PC-3 (cell line): ENCODE results near the gene RAB37. TPM values are rescaled to one million over a fixed set of nuclear protein-coding genes. Genes with fewer than 3 reads are reported as not detected.

Source experiments
- ATAC-seq: fragments of 200-7000 bp; cut with Tn5 transposase; 2 replicates; pipeline ENCODE4 v1.9.1; 2020; ENCODE audit warnings: mild to moderate bottlenecking, moderate library complexity
- BruUV-seq: library from RNA; stranded (reverse); fragments of 400-500 nt; replicated peaks from 2 replicates; lab custom pipeline; 2021; lab: Mats Ljungman, UMichigan
- CTCF ChIA-PET: fragments of 300-600 bp; sonication (Branson Sonifier 250); formaldehyde crosslinking; loops from one replicate; lab custom pipeline; 2022; ENCODE audit warnings: antibody characterized with exemption; lab: Charles Lee
- POLR2A ChIA-PET: fragments of 300-600 bp; sonication (Branson Sonifier 250); formaldehyde crosslinking; loops from one replicate; lab custom pipeline; 2022; ENCODE audit warnings: antibody characterized with exemption; ENCODE audit not compliant: unreplicated experiment; lab: Charles Lee
- DNase-seq: peaks from one replicate; pipeline ENCODE4 v3.0.0-alpha.2; 2015
- H2AFZ ChIP-seq: fragments of 300-600 bp; sonication (generic); 2 replicates; pipeline ENCODE4 v1.6.0; 2016; ENCODE audit warnings: antibody characterized with exemption, low read length
- H3F3A ChIP-seq: fragments of 300-600 bp; sonication (generic); one replicate; pipeline ENCODE4 v1.6.0; 2017; ENCODE audit warnings: antibody characterized with exemption, low read length, control low read depth, mild to moderate bottlenecking; ENCODE audit not compliant: unreplicated experiment
- H3K27ac ChIP-seq: fragments of 300-600 bp; sonication (generic); 2 replicates; pipeline ENCODE4 v1.5.1; 2016; ENCODE audit warnings: mild to moderate bottlenecking, low read length
- H3K27me3 ChIP-seq: fragments of 300-600 bp; sonication (generic); 2 replicates; pipeline ENCODE4 v1.6.1; 2016; ENCODE audit warnings: low read length, mixed read lengths
- H3K36me3 ChIP-seq: fragments of 300-600 bp; sonication (generic); 2 replicates; pipeline ENCODE4 v1.6.1; 2016; ENCODE audit warnings: low read depth, mixed run types, low read length, mixed read lengths
- H3K4me1 ChIP-seq: fragments of 300-600 bp; sonication (generic); 2 replicates; pipeline ENCODE4 v1.5.1; 2016; ENCODE audit warnings: low read length; ENCODE audit not compliant: insufficient read depth
- H3K4me2 ChIP-seq: fragments of 300-600 bp; sonication (generic); 2 replicates; pipeline ENCODE4 v1.6.0; 2016; ENCODE audit warnings: low read length
- H3K4me3 ChIP-seq: fragments of 300-600 bp; sonication (generic); 2 replicates; pipeline ENCODE4 v1.5.1; 2016; ENCODE audit warnings: mild to moderate bottlenecking, low read length, mixed read lengths
- H3K79me2 ChIP-seq: fragments of 300-600 bp; sonication (generic); 2 replicates; pipeline ENCODE4 v1.6.1; 2017; ENCODE audit warnings: low read length, mixed read lengths
- H3K9ac ChIP-seq: fragments of 300-600 bp; sonication (generic); 2 replicates; pipeline ENCODE4 v1.6.0; 2016; ENCODE audit warnings: mild to moderate bottlenecking, low read length
- H3K9me2 ChIP-seq: fragments of 300-600 bp; sonication (generic); replicated peaks from 2 replicates; pipeline ENCODE4 v1.6.1; 2016; ENCODE audit warnings: mixed run types, low read length, mixed read lengths
- H3K9me3 ChIP-seq: fragments of 300-600 bp; sonication (generic); 2 replicates; pipeline ENCODE4 v1.6.1; 2016; ENCODE audit warnings: low read length, mixed read lengths
- H4K20me1 ChIP-seq: fragments of 300-600 bp; sonication (generic); 2 replicates; pipeline ENCODE4 v1.6.1; 2016; ENCODE audit warnings: low read length, mixed read lengths
- EZH2 ChIP-seq: fragments of 300-600 bp; sonication (generic); IDR thresholded peaks from one replicate; pipeline ENCODE4 v1.6.1; 2017; ENCODE audit warnings: antibody characterized with exemption, mild to moderate bottlenecking, low read length; ENCODE audit not compliant: unreplicated experiment
- EZH2phosphoT487 ChIP-seq: fragments of 300-600 bp; sonication (generic); IDR thresholded peaks from 2 replicates; pipeline ENCODE4 v1.6.1; 2018; ENCODE audit warnings: mild to moderate bottlenecking, antibody characterized with exemption, low read length, borderline replicate concordance
- intact Hi-C: fragments of 100-400 bp; cut with micrococcal nuclease; formaldehyde crosslinking; loops from 2 replicates; pipeline ENCODE4 v1.9.0; 2023
- total RNA-seq: library from RNA; depleted of rRNA; stranded (reverse); fragments of >200 nt; gene quantifications from 2 replicates; pipeline ENCODE4 v1.2.3, GENCODE V29; 2014
- TF ChIP-seq, protein P1 (sequence below): fragments of 300-600 bp; sonication (generic); conservative IDR thresholded peaks from 2 replicates; pipeline ENCODE4 v1.5.1; 2017; ENCODE audit warnings: antibody characterized with exemption, low read depth, mild to moderate bottlenecking, low read length

RAB37 gene
- total RNA-seq, 1 experiment from 2014 or later = 0.66 TPM

DNA sequence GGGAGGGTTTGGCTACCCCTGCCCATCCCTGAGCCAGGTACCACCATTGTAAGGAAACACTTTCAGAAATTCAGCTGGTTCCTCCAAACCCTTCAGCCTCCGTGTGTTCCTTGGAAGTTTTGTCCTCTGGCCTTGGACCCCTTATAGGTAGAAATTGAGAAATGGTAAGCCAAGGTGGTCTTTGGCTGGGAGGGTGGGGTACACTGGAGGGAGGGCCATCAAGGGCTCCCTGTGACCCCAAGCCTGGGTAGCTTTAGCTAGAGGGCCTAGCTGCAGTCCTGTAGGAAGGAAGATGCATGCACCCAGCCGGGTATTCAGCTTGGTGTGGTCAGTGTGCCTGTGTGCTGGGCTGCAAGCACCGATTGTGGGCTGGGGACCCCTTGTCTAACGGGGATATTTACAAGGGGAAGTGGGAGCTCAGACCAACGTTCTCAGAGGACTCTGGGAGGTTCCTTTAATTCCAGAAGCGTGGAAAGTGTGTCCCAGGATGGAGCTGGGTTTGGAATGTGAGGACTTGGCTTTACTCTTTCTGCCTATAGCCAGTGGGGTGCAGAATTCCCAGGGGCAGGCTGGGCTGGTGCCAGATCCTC lies 32.3 kb downstream of the RAB37 start:
- no peaks in the 10 kb centered on the region for H4K20me1 ChIP-seq
- no peaks in the 10 kb centered on the region for H3F3A ChIP-seq
- no peak for DNase-seq
- no peak overlapping the region for H3K27ac ChIP-seq
- no peak overlapping the region for H3K9ac ChIP-seq
- CTCF ChIA-PET = interaction anchor here (0.9 to 2.7 kb wide), 3 partner anchors 20 to 112 kb away, joined by 5 to 29 read pairs (median 7); no protein-coding TSS in a partner anchor
- H2AFZ ChIP-seq = no peak overlapping the region
- no peaks in the 10 kb centered on the region for H3K4me1 ChIP-seq
- peaks cover 8% of the 10 kb centered on the region for H3K79me2 ChIP-seq
- no TSS peak for BruUV-seq
- POLR2A ChIA-PET = no interaction called here
- no peak overlapping the region for H3K4me3 ChIP-seq
- no peak overlapping the region for H3K4me2 ChIP-seq
- intact Hi-C loops = no loop called here
- TF ChIP-seq, protein P1, sequence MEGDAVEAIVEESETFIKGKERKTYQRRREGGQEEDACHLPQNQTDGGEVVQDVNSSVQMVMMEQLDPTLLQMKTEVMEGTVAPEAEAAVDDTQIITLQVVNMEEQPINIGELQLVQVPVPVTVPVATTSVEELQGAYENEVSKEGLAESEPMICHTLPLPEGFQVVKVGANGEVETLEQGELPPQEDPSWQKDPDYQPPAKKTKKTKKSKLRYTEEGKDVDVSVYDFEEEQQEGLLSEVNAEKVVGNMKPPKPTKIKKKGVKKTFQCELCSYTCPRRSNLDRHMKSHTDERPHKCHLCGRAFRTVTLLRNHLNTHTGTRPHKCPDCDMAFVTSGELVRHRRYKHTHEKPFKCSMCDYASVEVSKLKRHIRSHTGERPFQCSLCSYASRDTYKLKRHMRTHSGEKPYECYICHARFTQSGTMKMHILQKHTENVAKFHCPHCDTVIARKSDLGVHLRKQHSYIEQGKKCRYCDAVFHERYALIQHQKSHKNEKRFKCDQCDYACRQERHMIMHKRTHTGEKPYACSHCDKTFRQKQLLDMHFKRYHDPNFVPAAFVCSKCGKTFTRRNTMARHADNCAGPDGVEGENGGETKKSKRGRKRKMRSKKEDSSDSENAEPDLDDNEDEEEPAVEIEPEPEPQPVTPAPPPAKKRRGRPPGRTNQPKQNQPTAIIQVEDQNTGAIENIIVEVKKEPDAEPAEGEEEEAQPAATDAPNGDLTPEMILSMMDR = no peak
- TF ChIP-seq EZH2phosphoT487 (no peak), EZH2 (no peak)
- no peak for ATAC-seq
- H3K9me3 ChIP-seq = no peaks in the 10 kb centered on the region
- H3K9me2 ChIP-seq = no peaks in the 10 kb centered on the region
- no peaks in the 10 kb centered on the region for H3K27me3 ChIP-seq
- peaks cover 35% of the 10 kb centered on the region for H3K36me3 ChIP-seq

DNA sequence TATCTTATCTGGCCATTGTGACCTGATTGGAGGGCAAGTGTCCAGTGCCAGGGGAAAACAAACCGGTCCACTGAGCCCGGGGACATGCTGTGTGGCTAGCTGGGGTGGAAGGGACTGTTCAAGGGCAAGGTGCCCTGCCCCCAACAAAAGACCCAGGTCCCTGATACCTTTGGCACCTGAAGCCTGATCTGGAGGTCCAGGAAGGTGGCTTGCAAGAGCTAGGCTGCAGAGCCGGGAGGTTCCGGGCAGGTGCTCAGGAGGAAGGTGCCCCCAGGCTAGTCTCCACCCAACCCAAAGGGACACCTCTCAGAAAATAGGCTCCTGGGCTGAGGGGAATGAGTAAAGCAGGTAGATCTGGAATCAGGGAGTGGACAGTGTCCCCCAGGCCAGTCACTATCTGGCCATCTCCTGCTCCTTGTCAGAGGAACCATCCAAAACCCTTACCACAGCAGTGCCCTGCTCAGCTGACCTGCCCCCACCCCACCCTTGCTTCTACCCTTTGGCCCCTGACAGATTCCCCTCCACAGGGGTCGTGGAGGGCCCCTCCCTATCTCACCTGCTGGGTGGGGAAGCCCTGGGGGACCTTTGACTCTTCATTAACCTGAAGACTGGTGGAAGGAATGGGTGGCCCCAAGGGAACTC lies 32.9 kb downstream of the RAB37 start:
- no TSS peak for BruUV-seq
- TF ChIP-seq EZH2phosphoT487 (no peak), EZH2 (no peak)
- TF ChIP-seq, protein P1 = no peak
- intact Hi-C loops = loop anchor here (1.0 kb wide), 2 partner anchors 26 to 113 kb away; no protein-coding TSS in a partner anchor
- ATAC-seq (no peak), DNase-seq (no peak)
- Histone ChIP-seq H3K79me2 (peaks cover 10% of the 10 kb centered on the region), H4K20me1 (no peaks in the 10 kb centered on the region), H3F3A (no peaks in the 10 kb centered on the region), H3K4me1 (peaks cover under 1% of the 10 kb centered on the region; the same call in 1 of the 2 replicates), H3K9me2 (no peaks in the 10 kb centered on the region), H3K27ac (no peak overlapping the region), H3K36me3 (peaks cover 35% of the 10 kb centered on the region), H3K4me3 (no peak overlapping the region), H2AFZ (no peak overlapping the region), H3K9me3 (no peaks in the 10 kb centered on the region), H3K4me2 (no peak overlapping the region), H3K9ac (no peak overlapping the region), H3K27me3 (no peaks in the 10 kb centered on the region)
- ChIA-PET POLR2A (no interaction called here), CTCF (interaction anchor here (0.9 to 2.7 kb wide), 5 partner anchors 20 to 114 kb away, joined by 4 to 29 read pairs (median 5); no protein-coding TSS in a partner anchor)
